Left colon (tissue), 2 donors: ENCODE results near the gene RPSA. TPM values are rescaled to one million over a fixed set of nuclear protein-coding genes. Genes with fewer than 3 reads are reported as not detected.
"Not testable (repeated sequence)": the region's sequence is repeated elsewhere in the genome, so short reads cannot be mapped to it uniquely, and the experiment has no call there.

Experiments
- ATAC-seq: fragments of 200-7000 bp; cut with Tn5 transposase; one replicate; pipeline ENCODE4 v1.9.1; 2020; ENCODE audit warnings: mild to moderate bottlenecking, moderate library complexity
- DNase-seq, 2 donors: peaks; one replicate each; pipeline ENCODE4 v3.0.0-alpha.2; 2020
- intact Hi-C, 2 donors: fragments of 100-400 bp; cut with DNase I in 1 of 2; cut with micrococcal nuclease in 1 of 2; formaldehyde crosslinking; loops; one replicate each; pipeline versions ENCODE4 v1.11.2 to v1.14.0; 2022; cut with DNase I, micrococcal nuclease
- total RNA-seq, 2 donors: library from RNA; stranded (reverse); fragmentation: NEBNext Ultra II Directional; extraction: Animal tissue kit (Norgen Biotek cat#: 25700); gene quantifications; one replicate each; pipeline ENCODE4 v1.2.1, GENCODE V29; 2021
- donor health status: DM: no; HTN: no; CAD: no.
- donor health status: DM: yes; HTN: yes; CAD: no.

The RPSA gene
- total RNA-seq, 2 donors from 2014 or later: 888 to 967 TPM

DNA sequence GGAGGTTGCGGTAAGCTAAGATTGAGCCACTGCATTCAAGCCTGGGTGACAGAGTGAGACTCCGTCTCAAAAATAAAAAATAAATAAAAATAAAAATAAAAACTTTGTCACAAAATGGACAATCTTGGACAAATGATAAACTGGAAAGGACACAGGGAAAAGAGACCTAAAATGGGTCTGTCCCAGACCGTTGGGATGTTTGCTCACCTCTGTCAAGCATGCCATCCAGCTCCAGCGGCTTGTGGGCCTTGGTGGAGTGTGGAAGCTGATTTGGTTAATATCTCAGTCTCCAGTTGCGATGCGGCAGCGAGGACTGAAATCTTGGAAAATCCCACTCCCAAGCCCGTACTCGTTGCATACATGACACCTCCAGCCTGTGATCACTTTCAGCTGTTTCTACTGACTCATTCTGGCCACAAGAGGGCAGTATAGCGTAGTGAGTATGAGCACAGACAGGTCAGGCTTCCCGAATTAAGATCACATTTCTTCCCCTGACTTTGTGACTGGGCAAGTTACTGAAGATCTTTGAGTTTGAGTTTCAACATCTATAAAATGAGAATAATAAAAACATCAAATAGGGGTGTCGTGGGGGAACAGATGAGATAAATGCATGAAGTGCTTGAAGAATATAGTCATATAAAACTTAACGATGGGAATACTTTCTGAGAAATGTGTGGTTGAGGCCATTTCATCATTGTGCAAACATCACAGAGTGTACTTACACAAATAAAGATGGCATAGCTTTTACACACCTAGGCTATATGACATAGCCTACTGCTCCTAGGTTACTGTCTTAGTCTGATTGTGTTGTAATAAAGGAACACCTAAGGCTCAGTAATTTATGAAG is 41.3 kb downstream of the RPSA start:
- intact Hi-C loops: loop anchor here in 1 of 2 donors (1.0 kb wide), 1 partner anchor 50 kb away; no protein-coding TSS in a partner anchor
- DNase-seq: peak; percentile 76

DNA sequence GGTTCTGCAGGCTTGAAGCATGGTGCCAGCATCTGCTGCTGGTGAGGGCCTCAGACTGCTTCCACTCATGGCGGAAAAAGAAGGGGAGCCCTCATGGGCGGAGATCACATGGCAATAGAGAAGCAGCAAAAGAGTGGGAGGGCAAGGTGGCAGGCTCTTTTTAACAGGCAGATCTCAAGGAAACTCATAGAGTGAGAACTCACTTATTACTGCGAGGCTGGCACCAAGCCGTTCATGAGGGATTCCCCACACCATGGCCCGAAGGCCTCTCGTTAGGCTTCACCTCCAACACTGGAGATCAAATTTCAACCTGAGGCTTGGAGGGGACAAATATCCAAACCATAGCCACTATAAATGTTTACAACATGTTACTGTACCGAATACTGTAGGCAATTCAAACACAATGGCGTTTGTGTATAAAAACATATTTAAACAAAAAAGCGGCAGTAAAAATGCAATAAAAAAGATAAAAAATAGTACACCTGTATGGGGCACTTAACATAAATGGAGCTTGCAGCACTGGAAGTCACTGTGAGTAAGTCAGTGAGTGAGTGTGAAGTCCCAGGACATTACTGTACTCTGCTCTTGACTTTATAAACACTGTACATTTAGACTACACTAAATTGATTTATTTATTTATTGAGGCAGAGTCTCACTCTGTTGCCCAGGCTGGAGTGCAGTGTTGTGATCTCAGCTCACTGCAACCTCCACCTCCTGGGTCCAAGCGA is 42.1 kb downstream of the RPSA start:
- intact Hi-C loops: loop anchor here in 1 of 2 donors (1.0 kb wide), 1 partner anchor 50 kb away; no protein-coding TSS in a partner anchor
- ATAC-seq (peak; percentile 79), DNase-seq (peak; percentile 53 to 57)

More for the DNA sequence above, 41.3 kb downstream of the RPSA start:
- ATAC-seq: peak; percentile 85

DNA sequence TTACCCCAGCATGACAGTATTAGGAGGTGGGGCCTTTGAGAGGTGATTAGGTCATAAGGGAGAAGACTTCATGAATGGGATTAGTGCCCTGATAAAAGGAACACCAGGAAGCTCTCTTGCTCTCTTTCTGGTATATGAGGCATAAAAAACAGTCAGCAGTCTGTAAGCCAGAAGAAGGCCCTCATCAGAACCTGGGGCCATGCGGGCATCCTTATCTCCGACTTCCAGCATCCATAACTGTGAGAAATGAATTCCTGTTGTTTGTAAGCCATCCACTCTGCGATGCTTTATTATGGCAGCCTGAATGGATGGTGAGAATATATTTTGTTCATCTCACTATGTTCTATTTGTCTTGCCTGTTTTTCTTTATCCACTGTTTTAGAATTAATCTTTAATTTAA is 43.3 kb downstream of the RPSA start:
- intact Hi-C loops: no loop called here
- ATAC-seq (no peak), DNase-seq (no peak)

DNA sequence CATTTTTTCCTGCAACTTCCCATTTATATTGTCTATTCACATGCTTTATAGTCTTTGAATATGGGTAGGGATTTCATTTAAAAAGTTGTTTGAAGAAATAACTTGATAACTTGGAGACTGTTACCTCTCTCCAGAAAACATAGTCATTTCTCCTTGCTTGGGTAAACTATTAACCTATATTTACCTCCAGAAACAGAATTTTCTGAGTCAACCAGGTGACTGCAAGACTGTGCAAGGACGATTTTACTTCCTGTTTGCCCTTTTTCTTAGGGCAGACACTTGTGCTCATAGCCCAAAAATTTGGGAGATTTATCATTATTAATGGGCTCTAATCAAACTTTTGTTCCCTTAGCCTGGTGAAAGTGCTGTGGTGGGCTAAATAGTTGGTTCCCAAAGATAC is 46.6 kb downstream of the RPSA start:
- ATAC-seq (peak; percentile 31), DNase-seq (no peak)
- intact Hi-C loops: no loop called here

DNA sequence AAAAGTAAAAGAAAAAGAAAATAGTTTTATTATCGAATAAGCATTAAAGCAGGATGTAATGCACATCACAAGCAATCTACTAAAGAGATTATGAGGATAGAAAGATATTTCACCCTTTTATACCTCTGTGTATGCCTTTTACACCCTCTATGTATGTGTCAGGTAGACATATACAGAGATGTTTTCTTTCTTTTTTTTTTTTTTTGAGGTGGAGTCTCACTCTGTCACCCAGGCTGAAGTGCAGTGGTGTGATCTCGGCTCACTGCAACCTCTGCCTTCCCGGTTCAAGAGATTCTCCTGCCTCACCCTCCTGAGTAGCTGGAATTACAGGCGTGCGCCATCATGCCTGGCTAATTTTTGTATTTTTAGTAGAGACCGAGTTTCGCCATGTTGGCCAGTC is 47.4 kb downstream of the RPSA start:
- ATAC-seq: peak; percentile 68
- intact Hi-C loops, DNase-seq: not testable (repeated sequence)

DNA sequence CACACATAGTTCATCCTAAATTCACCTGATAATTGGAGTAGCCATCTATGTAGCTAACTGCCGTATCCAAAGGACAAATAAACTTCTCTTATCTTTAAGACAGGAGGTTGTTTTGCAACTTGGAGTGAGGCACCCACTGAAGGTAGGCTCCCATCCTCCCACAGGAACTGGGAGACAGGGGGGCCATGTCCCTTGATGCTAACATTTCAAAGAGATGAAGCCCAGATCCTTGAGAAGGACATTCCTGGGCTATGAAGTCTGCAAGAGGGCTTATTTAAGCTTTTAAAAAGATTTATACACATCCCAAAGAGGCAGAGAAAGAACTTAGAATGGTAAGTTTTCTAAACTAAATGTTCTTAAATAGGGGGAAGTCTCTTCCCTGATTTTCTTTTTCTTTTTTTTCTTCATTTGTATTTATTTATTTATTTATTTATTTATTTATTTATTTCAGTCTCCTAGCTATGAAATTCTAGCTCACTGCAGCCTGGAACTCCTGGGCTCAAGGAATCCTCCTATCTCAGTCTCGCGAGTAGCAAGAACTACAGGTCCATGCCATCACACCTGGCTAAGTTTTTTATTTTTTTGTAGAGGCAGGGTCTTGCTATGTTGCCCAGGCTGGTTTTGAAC is 48.2 kb downstream of the RPSA start:
- intact Hi-C loops: no loop called here
- DNase-seq: no peak
- no peak for ATAC-seq

DNA sequence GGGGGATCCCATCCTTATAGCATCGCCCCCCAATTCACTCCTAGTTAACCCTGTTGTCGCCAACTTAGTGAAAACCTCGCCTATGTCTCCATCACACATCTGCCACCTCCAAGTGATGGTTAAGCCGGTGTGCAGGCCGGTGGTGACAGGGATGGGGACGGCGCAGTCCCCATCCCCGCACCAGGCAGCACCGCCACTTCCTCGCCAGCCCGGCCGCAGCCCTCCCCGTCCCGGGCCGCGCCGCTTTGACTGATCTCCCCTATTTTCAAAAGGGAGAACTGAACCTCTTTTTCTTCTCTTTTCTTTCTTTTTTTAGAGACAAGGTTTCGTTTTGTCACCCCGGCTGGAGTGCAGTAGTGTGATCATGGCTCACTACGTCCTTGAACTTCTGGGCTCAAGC is 49.6 kb downstream of the RPSA start:
- intact Hi-C loops: no loop called here
- no peak for ATAC-seq
- DNase-seq: no peak

DNA sequence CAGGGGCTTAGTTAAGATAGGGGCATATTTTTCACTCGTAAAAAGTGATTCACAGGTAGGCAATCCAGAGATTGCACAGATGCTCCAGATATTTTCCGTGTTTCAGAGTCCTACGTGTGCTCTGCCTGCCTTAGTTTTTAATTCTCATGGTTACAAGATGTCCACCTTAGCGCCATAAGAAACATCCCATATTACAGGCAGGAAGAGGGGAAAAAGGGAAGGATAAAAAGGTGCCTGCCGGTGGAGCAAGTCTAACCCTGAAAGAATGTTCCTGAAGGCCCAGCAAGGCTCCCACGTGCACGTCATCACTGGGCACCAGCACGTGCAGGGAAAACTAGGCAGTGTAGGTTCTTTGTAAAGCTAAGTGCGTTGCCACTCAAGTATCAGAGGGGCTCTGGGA is 50.8 kb downstream of the RPSA start:
- no peak for DNase-seq
- intact Hi-C loops: no loop called here
- no peak for ATAC-seq

DNA sequence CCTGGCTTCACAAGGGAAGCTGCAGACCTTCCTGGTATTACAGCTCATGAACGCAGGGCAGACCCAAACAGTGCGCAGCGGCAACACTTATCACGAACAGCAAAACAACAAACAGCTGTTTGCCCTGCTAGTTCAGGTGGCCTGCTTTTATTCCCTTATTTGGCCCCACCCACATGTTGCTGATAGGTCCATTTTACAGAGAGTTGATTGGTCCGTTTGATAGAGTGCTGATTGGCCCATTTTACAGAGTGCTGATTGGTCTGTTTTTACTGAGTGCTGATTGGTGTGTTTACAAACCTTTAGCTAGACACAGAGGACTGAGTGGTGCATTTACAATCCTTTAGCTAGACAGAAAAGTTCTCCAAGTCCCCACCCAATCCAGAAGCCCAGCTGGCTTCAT is 52.1 kb downstream of the RPSA start:
- DNase-seq, intact Hi-C loops, ATAC-seq: not testable (repeated sequence)

DNA sequence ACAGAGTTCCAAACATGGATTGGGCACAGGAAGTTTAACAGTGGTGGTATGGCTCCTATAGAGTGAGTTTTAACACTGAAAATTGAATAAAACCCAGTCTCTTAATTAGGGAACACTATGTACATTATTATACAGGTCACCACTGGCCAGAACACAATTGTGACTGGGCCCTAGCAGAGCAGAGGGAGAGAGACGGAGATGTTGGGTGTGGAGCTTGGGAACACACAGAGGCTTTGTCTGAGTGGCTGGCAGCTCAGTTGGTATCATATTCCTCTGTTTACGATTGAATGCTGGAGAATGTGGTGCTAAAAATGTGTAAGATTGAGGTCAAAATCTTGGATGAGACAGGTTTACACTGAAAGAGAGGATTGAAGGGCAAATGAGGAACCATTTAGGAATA is 54.2 kb downstream of the RPSA start:
- peak; percentile 91 for ATAC-seq
- intact Hi-C loops: no loop called here
- no peak for DNase-seq

Other genes with a start within 250 kb of the RPSA start
- gene XIRP1, start 214.1 kb upstream of the RPSA start, total RNA-seq: not detected
- under 1 TPM; 0.24 to 0.59 TPM for gene CX3CR1, start 126.7 kb upstream of the RPSA start, total RNA-seq
- not detected for gene CCR8, start 77.0 kb upstream of the RPSA start, total RNA-seq
- gene SLC25A38, start 23.4 kb upstream of the RPSA start, total RNA-seq: 10 to 100 TPM; 38.2 to 40.7 TPM
- 1 to 10 TPM in 1 of 2 donors, under 1 TPM in 1; 0.27 to 1.3 TPM for gene MOBP, start 61.0 kb downstream of the RPSA start, total RNA-seq